Activated CD4-positive, CD25-positive, alpha-beta regulatory T cell treated with anti-CD3 and anti-CD28 coated beads, Interleukin-2, amount 50 U/mL, for 24 hours (primary cell): Measurements from ENCODE around the gene NELFCD.
"Not testable (repeated sequence)": the region's sequence is repeated elsewhere in the genome, so short reads cannot be mapped to it uniquely, and the experiment has no call there.

Source experiments
- ATAC-seq, 2 donors: fragments of 150-1000 bp; cut with Tn5 transposase; one replicate each; pipeline ENCODE4 v1.10.0; 2021; ENCODE audit warnings: mild to moderate bottlenecking in 1 of 2, moderate library complexity in 1 of 2

Gene NELFCD

DNA sequence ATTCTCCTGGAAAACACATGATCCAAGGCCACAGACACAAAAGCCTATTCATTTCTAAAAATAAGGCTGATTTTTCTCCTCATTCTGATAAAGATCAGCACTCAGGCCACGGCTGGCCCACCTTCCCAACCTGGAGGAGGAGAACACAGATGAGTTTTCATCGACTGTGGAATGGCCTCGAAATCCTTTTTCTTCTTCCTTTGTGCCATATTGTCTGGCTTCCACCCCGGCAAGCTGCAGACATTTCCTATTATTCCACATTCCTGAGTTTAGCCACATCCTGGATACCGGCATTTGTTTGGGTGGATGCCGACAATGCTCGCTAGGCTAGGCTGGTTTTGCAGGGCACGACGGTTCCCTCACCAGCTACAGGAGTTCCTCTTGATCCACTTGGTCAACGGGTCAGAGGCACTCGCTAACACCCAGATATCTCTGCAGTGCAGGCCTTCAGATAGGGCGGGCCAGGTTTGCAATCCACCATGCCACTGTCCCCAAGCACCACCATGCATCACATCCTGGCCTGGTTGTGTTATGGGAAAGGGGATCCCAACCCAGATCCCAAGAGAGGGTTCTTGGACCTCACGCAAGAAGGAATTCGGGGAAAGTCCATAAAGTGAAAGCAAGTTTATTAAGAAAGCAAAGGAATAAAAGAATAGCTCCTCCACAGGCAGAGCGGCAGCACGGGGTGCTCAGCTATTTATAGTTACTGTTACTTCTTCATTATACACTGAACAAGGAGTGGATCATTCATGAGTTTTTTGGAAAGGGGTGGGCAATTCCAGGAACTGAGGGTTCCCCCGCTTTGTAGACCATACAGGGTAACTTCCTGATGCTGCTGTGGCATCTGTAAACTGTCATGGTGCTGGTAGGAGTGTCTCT is 30.2 kb downstream of the NELFCD start:
- no peak for ATAC-seq

GRCh38 chr20:59011874-59012157 is 30.8 kb downstream of the NELFCD start:
- ATAC-seq = not testable (repeated sequence)

DNA sequence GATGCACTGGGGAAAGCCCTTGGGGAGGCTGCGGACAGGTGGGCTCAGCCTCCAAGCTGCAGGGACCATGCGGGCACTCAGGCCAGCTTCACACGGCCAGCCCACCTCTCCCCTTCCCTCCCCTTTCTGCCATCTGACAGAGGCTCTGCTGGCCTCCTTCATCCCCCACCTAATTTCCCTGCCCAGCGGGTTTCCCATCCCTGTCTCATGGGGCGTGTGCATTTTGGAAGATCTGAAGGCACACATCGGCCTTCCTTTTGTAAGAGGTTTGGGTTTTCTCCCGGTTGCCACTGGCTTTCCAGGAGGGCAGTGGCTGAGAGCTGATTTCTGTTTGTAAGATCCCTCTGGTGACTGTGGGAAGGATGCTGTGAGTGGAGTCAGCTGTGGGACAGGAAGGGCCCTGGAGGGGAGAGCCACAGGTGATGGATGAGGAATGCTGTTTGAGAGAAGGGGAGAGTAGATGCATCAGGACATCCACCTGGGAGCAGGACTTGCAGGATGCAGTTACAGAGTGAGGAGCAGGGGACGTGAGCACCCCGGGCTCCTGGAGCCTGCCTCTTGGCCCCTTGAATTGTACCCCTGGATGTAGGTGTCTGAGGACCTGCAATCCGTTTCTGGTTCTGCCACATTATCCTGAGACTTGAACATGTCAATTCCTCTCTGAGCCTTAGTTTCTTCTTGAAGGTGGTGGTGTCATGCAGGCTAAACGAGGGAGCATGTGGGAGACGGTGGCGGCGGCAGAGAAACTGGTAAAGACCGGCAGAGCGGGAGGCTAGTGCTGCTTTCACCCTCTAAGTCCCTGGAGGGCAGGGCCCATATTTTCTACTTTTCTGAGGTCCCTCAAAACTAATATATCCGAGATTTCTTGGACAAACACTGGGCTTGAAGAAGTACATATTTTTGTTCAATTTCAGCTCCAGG is 32.2 kb downstream of the NELFCD start:
- no peak for ATAC-seq

- peak in 1 of 2 donors; percentile 18 for ATAC-seq
Observed at GRCh38 chr20:59013959-59014608, 33.0 kb downstream of the NELFCD start.

- ATAC-seq = no peak
Observed at GRCh38 chr20:59014680-59015389, 33.8 kb downstream of the NELFCD start.

DNA sequence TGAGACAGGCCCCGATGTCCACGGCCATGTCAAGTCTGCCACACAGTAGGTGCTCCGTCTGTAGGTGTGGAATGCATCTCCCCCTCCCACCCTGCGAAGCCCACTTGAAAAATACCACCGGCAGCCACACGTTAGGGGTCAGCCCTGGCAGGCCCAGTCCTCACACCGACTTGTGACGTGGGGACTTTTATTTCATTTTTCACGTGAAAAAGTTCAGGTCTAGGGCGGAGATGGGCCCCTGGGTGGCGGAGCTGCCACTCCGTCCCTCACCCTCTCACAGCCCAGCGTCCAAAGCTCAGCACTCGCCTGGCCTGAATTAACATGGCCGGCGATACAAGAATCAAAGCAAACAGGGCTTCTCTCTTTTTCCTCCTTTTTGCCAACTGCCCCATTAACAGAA is 34.4 kb downstream of the NELFCD start:
- ATAC-seq = no peak

DNA sequence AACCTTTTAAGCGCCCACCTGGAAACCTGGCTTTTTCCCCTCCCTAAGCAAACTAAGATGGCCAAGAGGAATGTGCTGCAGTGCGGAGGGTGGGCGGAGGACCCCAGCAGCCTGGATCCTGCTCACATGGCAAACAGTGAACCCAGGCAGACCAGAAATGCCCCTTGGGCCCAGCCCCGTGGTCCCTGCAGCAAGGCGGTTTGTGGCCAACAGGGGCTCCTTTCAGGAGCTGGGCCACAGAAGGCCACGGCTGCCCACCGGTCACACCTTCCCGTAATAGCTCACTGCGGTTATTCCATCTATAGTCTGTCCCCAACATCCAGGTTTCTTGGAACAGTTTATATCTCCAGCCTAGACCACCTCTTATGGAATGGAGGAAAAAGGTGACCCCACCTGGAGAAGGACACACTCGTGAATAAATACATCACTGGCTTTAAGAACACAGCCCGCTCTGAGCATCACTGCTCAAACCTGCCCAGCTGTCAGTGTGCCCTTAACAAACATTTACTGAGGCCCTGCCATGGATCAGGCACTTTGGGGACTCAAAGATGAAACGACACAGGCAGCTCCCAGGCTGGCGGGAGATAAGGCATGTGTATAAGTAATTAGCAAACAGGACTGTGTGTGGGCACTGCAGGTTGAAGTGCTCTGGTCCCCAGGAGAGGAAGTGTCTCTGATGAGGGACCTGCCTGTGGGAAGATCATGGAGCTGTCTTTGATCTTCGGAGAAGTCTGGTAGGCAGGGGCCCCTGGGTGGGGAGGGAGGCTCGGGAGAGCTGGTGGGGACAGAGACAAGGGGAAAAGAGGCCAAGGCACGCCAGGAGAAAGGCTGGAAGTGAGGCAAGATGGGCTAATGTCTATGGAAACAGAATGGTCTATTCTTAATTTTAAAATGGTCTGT is 35.0 kb downstream of the NELFCD start:
- ATAC-seq = no peak

DNA sequence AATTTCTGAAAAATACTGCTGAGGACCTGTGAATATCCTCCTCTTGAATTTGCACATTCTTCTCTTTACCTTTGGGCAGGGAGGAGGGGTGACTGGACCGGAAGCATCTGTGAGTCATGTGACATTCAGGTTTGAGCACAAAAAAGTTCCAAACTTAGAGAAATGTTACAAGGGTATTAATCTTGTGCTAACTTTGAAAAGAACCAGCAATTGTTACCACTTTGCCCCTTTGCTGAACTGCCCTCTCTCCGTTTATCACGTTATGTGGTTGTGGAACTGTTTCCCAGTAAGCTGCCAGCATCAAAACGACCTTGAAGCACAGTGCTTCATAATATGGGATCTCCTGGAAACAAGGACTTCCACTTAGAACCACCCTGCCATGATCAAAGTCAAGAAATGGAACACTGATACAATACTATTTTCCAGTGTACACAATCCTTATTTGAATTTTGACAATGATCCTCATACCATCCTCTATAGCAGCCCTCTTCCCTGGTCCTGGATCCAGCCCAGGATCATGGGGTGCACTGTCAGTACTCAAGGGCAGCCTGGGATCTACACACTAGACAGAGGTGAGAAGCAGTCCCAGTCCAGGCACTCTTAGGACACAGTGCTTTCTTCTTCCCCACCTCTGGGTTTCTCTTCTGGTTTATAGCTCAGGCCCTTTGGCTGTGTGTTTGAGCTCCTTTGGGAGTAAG is 35.9 kb downstream of the NELFCD start:
- ATAC-seq = peak; percentile 45 to 84

- ATAC-seq = no peak
Observed at GRCh38 chr20:59017493-59018231, 36.6 kb downstream of the NELFCD start.

DNA sequence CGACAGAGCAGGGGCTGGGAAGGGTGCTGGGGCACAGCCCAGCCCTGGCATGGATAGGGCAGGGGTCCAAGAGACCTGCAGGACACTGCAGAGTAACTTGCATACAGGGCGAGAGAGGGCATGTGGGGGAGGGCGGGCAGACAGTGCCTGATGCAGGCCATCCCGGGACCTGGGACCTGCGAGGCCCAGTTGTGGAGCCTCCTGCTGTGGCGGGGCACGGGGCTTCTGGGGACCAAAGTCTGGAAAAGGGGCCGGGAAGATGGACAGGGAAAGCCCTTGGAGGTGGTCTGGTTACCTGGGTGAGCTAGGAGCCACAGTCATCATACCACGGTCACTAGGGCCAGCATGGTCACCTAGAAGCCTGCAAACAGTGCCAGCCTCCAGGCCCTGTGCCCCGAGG is 37.8 kb downstream of the NELFCD start:
- ATAC-seq = no peak

DNA sequence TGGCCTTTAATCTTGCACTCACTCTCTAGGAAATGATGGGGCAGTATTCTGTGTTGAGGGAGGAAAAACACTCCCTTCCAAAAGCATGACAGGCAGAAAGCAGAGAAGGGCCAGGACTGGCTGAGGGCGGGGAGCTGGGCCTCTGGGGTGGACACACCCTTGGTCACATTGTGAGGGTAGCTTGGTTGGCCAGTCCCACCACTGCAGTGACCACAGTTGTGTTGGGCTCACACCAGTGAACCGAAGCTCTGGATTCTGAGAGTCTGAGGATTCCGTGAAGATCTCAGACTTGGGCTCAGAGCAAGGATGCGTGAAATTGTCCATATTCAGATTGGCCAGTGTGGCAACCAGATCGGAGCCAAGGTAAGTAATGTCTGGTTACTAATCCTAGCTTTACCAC is 38.2 kb downstream of the NELFCD start, which contains the start of gene TUBB1:
Gene TUBB1 (plus strand): TSS at position 213 of the 400 bp plus-strand sequence. CDS start 94 bp downstream, at position 307.
- no peak for ATAC-seq

DNA sequence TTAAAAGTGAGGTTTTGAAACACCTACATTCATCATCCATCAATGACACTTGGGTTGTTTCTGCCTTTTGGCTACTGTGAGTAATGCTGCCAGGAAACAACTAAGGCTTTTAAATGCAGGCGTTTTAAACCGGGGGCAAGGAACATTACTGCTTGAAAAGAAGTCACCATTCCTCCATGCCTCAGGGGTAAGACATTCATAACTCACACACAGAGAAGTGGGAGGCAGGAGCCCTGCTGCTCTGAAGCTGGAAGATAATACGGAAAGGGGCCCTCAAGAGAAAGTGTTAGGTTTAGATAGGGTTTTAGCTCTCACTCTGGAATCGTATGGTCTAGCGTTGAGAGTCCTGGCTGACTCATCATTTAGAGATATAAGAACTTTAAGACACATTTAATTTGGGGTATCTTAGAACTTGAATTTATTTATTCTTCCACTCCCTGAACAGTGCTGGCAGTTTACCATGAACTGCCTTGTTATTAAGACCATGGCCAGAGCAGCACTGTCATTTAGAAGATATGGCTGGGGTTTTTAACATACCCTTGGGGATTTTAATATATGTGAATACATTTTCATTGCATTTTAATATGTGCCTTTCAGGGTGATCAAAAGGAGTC is 40.0 kb downstream of the NELFCD start:
- ATAC-seq = no peak

- ATAC-seq = no peak
Observed at GRCh38 chr20:59022754-59023153, 41.7 kb downstream of the NELFCD start.

GRCh38 chr20:59023616-59024015 is 42.6 kb downstream of the NELFCD start:
- no peak for ATAC-seq

DNA sequence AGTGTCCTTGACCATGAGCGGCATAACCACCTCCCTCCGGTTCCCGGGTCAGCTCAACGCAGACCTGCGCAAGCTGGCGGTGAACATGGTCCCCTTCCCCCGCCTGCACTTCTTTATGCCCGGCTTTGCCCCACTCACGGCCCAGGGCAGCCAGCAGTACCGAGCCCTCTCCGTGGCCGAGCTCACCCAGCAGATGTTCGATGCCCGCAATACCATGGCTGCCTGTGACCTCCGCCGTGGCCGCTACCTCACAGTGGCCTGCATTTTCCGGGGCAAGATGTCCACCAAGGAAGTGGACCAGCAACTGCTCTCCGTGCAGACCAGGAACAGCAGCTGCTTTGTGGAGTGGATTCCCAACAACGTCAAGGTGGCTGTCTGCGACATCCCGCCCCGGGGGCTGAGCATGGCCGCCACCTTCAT is 43.1 kb downstream of the NELFCD start:
- ATAC-seq = no peak

DNA sequence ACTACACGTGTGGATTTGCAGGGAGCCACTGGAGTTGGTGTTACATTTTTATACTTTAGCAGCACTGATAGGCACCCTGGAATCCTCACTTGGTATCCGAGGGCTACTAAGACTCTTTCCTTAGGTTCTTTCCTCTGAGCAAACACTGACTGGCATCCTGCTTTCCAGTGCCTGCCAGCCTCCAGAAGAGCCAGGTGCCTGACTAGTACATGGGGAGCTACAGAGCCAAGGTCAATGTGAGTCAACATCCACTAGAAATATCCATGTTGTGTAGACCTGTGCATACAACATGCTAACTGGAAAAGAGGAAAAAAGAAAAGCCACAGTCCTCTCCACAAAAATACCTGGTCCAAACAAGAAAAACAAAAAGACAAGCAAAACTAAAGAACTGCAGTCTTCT is 44.0 kb downstream of the NELFCD start:
- no peak for ATAC-seq

- ATAC-seq = no peak
Observed at GRCh38 chr20:59025511-59025910, 44.5 kb downstream of the NELFCD start.

DNA sequence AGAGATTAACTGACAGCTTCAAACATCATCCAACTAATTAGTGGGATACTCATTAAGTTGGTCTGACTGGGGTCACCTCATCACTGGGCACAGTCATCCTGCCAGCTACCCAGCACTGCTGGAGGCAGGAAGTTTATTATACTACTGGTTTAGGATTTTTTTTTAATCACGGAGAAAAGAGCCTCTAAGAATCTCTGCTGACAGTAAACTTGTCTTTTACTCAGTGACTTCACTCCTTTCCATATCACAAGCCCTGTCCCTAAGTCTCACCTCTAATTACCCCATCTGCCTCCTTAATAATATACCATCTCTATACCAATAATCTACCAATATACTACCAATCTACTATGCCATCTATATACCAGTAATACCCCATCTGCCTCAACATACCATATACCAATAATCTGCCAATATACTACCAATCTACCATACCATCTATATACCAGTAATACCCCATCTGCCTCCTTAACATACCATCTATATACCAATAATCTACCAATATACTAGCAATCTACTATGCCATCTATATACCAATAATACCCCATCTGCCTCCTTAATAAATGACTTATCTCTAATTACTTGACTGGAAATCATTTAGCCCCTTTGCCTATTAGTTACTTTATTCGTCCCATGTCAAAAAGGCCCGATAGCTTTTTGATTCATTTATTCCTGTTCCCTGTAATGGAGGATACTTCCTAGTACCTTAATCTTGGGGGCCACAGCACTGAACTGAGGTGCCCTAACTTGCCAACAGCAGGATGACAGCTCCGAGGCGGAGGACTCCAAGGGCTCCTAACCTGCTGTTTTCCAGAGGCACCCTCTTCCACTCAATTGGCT is 46.1 kb downstream of the NELFCD start:
- ATAC-seq = no peak
